Measurements from ENCODE around the gene SIPA1.
A peak's percentile ranks its signal among the peaks of the same experiment; 100 is the strongest.

DNA sequence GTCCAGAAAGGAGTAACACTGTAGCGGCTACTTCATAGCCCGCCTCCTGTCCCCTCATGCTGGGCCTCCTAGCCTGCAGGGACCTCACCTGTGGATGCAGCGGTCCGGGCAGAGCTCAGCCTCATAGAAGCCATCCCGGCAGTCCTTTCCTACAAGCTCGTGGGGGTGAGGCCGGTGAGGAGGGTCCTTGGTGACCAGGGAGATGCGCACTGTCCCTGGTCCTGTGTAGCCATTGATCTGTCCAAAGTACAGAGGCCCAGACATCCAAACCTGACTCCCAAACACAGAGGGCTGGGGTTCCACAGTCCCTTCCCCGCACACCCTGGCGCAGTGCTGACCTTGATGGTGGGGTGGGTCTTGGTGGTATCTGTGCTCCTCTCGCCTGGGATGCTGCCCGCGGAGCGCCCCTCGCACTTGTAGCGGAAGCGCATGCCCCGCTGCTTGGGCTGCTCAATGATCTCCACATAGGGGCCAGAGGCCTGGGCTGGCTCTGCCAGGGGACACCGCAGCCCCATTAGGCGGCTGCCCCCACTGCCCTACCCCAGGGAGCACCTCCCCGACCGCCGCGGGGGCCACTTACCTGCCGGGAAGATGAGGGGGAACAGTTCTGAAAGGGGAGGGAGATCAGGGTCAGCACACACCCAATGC, 23.8 kb downstream of the SIPA1 start:
- TF ChIP-seq SP1 (IDR thresholded peaks at IDR 0.05) (no peak), TAF1 (conservative IDR thresholded peaks at IDR 0.05) (no peak), CTCF (IDR thresholded peaks at IDR 0.05; ENCODE audit: low read depth, low read length, missing input control) (no peak), REST (IDR thresholded peaks at IDR 0.05) (no peak), YY1 (IDR thresholded peaks at IDR 0.05) (no peak), RAD21 (IDR thresholded peaks at IDR 0.05) (peak in 1 of 2 donors; percentile 7), FOXA1 (IDR thresholded peaks at IDR 0.05) (no peak), EGR1 (IDR thresholded peaks at IDR 0.05; ENCODE audit: low read depth in 2 of 2) (no peak), HNF4A (conservative IDR thresholded peaks at IDR 0.05) (peak; percentile 57 to 66), JUND (IDR thresholded peaks at IDR 0.05) (no peak), ZBTB33 (IDR thresholded peaks at IDR 0.05) (no peak)
- TF ChIP-seq, protein P1, sequence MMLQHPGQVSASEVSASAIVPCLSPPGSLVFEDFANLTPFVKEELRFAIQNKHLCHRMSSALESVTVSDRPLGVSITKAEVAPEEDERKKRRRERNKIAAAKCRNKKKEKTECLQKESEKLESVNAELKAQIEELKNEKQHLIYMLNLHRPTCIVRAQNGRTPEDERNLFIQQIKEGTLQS (IDR thresholded peaks at IDR 0.05), result no peak
- TF ChIP-seq, protein P2, sequence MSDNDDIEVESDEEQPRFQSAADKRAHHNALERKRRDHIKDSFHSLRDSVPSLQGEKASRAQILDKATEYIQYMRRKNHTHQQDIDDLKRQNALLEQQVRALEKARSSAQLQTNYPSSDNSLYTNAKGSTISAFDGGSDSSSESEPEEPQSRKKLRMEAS (IDR thresholded peaks at IDR 0.05), result no peak

Data from liver (tissue), 3 donors.